ENCODE data around the gene SBNO2.

DNA sequence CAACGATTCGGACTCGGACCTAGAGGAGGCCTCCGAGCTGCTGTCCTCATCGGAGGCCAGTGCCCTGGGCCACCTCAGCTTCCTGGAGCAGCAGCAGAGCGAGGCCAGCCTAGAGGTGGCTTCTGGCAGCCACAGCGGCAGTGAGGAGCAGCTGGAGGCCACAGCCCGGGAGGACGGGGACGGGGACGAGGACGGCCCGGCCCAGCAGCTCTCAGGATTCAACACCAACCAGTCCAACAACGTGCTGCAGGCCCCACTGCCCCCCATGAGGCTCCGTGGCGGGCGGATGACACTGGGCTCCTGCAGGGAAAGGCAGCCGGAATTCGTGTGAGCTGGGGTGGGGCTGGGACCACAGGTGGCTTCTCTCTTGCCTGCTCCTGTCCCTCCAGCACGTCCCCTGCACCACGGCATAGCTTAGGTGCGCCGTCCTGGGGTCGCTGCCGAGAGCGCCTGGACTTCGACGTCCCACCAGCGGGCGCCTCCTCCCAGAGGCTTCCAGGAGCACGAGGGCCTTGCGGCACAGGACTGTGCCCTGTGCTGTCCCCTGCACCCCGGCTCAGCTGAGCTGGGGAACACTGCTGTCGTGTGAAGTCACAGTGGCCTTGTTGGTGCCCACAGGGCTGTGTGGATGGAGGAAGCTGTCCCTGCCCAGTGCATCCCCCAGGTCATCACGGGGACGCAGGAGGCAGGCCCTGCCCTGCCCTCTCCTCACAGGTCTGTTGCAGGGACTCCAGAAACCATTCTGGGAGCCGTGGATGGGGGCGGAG, 88.2 kb downstream of the SBNO2 start:
- no peak for TF ChIP-seq MAX (IDR thresholded peaks at IDR 0.05; ENCODE audit: insufficient read depth, insufficient read length)
- TF ChIP-seq POLR2A (IDR thresholded peaks at IDR 0.05; ENCODE audit: low read depth, low read length): peak; percentile 4
- TF ChIP-seq, protein P1, sequence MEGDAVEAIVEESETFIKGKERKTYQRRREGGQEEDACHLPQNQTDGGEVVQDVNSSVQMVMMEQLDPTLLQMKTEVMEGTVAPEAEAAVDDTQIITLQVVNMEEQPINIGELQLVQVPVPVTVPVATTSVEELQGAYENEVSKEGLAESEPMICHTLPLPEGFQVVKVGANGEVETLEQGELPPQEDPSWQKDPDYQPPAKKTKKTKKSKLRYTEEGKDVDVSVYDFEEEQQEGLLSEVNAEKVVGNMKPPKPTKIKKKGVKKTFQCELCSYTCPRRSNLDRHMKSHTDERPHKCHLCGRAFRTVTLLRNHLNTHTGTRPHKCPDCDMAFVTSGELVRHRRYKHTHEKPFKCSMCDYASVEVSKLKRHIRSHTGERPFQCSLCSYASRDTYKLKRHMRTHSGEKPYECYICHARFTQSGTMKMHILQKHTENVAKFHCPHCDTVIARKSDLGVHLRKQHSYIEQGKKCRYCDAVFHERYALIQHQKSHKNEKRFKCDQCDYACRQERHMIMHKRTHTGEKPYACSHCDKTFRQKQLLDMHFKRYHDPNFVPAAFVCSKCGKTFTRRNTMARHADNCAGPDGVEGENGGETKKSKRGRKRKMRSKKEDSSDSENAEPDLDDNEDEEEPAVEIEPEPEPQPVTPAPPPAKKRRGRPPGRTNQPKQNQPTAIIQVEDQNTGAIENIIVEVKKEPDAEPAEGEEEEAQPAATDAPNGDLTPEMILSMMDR (IDR thresholded peaks at IDR 0.05; ENCODE audit: extremely low read depth in 1 of 2, insufficient read depth in 1 of 2, low read depth in 1 of 2, low read length in 2 of 2): no peak
- no peak for TF ChIP-seq POLR2AphosphoS5 (IDR thresholded peaks at IDR 0.05; ENCODE audit: insufficient read depth, low read depth, low read length)
- no peak for TF ChIP-seq GATA2 (IDR thresholded peaks at IDR 0.05; ENCODE audit: insufficient read depth, insufficient read length, low read depth, low read length)
- no peak for TF ChIP-seq EZH2 (IDR thresholded peaks at IDR 0.05; ENCODE audit: borderline replicate concordance, low read depth, low read length, severe bottlenecking)
- TF ChIP-seq FOS (IDR thresholded peaks at IDR 0.05; ENCODE audit: borderline replicate concordance, insufficient read depth, low read length): no peak
- TF ChIP-seq JUN (IDR thresholded peaks at IDR 0.05; ENCODE audit: borderline replicate concordance, insufficient read depth, insufficient read length, low read depth): no peak

Measured in endothelial cell of umbilical vein (primary cell).